HG03354 (cell line): ENCODE measurements around the gene PXDN.

Experiments used
- ATAC-seq: cut with Tn5 transposase; IDR thresholded peaks from one replicate; pipeline ENCODE4 v1.9.1; 2021; ENCODE audit warnings: mild to moderate bottlenecking; ENCODE audit not compliant: unreplicated experiment, poor library complexity, severe bottlenecking

The PXDN gene

GRCh38 chr2:1581965-1582625, 162.2 kb downstream of the PXDN start:
- ATAC-seq: no peak
